HepG2 (cell line): ENCODE data around the gene SEPHS2. TPM values are rescaled to one million over a fixed set of nuclear protein-coding genes. Genes with fewer than 3 reads are reported as not detected.
A peak's percentile ranks its signal among the peaks of the same experiment; 100 is the strongest.

Source experiments
- ATF7-NPFF ChIP-seq: sonication (generic); formaldehyde crosslinking; IDR thresholded peaks from 2 replicates; pipeline ENCODE4 v1.8.1; 2023; ENCODE audit warnings: mild to moderate bottlenecking, low read depth, missing genetic modification reagents, moderate library complexity
- BCL6 ChIP-seq: IDR thresholded peaks from 2 replicates; pipeline ENCODE4 v1.6.1; 2016; ENCODE audit warnings: missing genetic modification reagents, missing compliant biosample characterization
- CCAR2 ChIP-seq: fragments of 200-400 bp; formaldehyde crosslinking; optimal IDR thresholded peaks from 2 replicates; pipeline ENCODE3; 2018; ENCODE audit warnings: low read depth, mild to moderate bottlenecking, low read length, moderate library complexity
- CSRNP1 ChIP-seq: sonication (generic); formaldehyde crosslinking; IDR thresholded peaks from 2 replicates; pipeline ENCODE4 v1.8.1; 2023; ENCODE audit warnings: mild to moderate bottlenecking, missing genetic modification reagents
- GZF1 ChIP-seq: sonication (generic); formaldehyde crosslinking; IDR thresholded peaks from 2 replicates; pipeline ENCODE4 v1.5.1; 2020; ENCODE audit warnings: mild to moderate bottlenecking, missing genetic modification reagents
- MLXIP ChIP-seq: sonication (generic); formaldehyde crosslinking; IDR thresholded peaks from 2 replicates; pipeline ENCODE4 v1.9.0; 2021; ENCODE audit warnings: missing genetic modification reagents, borderline replicate concordance
- POLR2AphosphoS5 ChIP-seq: IDR thresholded peaks from 2 replicates; pipeline ENCODE4 v1.6.1; 2012; ENCODE audit warnings: low read depth, low read length
- RBM39 ChIP-seq: fragments of 200-400 bp; formaldehyde crosslinking; IDR thresholded peaks from one replicate; pipeline ENCODE4 v1.6.1; 2018; ENCODE audit warnings: antibody characterized with exemption, mild to moderate bottlenecking, low read depth, low read length; ENCODE audit not compliant: poor library complexity, severe bottlenecking
- TBP ChIP-seq: sonication (generic); formaldehyde crosslinking; IDR thresholded peaks from 2 replicates; pipeline ENCODE4 v1.5.0; 2020; ENCODE audit warnings: missing genetic modification reagents
- ZBTB20 ChIP-seq: sonication (generic); formaldehyde crosslinking; IDR thresholded peaks from 2 replicates; pipeline ENCODE4 v1.8.1; 2023; ENCODE audit warnings: missing genetic modification reagents, low read depth, mild to moderate bottlenecking, borderline replicate concordance
- ZNF20 ChIP-seq: sonication (generic); formaldehyde crosslinking; IDR thresholded peaks from 2 replicates; pipeline ENCODE4 v1.4.0; 2020; ENCODE audit warnings: mild to moderate bottlenecking, moderate library complexity, missing genetic modification reagents
- ZNF30 ChIP-seq: sonication (generic); formaldehyde crosslinking; IDR thresholded peaks from 2 replicates; pipeline ENCODE4 v1.5.0; 2020; ENCODE audit warnings: mild to moderate bottlenecking, missing genetic modification reagents
- ZNF362 ChIP-seq: sonication (generic); formaldehyde crosslinking; IDR thresholded peaks from 2 replicates; pipeline ENCODE4 v1.4.0; 2020; ENCODE audit warnings: missing genetic modification reagents, mild to moderate bottlenecking, borderline replicate concordance
- ZNF44 ChIP-seq: sonication (generic); formaldehyde crosslinking; IDR thresholded peaks from 2 replicates; pipeline ENCODE4 v1.5.1; 2020; ENCODE audit warnings: mild to moderate bottlenecking, missing genetic modification reagents
- ZNF670 ChIP-seq: sonication (generic); formaldehyde crosslinking; IDR thresholded peaks from 2 replicates; pipeline ENCODE4 v1.8.0; 2022; ENCODE audit warnings: mild to moderate bottlenecking, missing genetic modification reagents, borderline replicate concordance
- ZNF703 ChIP-seq: sonication (generic); formaldehyde crosslinking; IDR thresholded peaks from 2 replicates; pipeline ENCODE4 v1.5.1; 2020; ENCODE audit warnings: missing genetic modification reagents, mild to moderate bottlenecking, moderate library complexity, borderline replicate concordance
- ZNF709 ChIP-seq: sonication (generic); formaldehyde crosslinking; IDR thresholded peaks from 2 replicates; pipeline ENCODE4 v1.5.0; 2020; ENCODE audit warnings: mild to moderate bottlenecking, missing genetic modification reagents
- polyA plus RNA-seq, 8 experiments: library from polyadenylated mRNA; depleted of rRNA in 3 of 8; stranded (reverse) in 7 of 8; unstranded in 1 of 8; fragments of >200 nt; fragmentation: Illumina TruSeq in 4 of 8; extraction: Trizol in 4 of 8; gene quantifications; 2 replicates each; pipeline versions ENCODE4 v1.2.1 to v1.2.3, GENCODE V29; 2011 to 2016; ENCODE audit warnings: low read depth in 4 of 8, missing spikeins in 1 of 8, mixed read lengths in 1 of 8; ENCODE audit not compliant: insufficient read depth in 1 of 8
- total RNA-seq, 5 experiments: library from RNA; depleted of rRNA; stranded (reverse); fragments of >200 nt; fragmentation: Illumina TruSeq; extraction: Trizol; gene quantifications; 2 replicates each; pipeline ENCODE4 v1.2.3, GENCODE V29; 2016; ENCODE audit warnings: low read depth in 1 of 5
- TF ChIP-seq, protein P1 (sequence below): IDR thresholded peaks from 2 replicates; pipeline ENCODE4 v1.6.1; 2012; ENCODE audit warnings: inconsistent platforms
- TF ChIP-seq, protein P2 (sequence below), 2 experiments: sonication (generic) in 1 of 2; formaldehyde crosslinking in 1 of 2; IDR thresholded peaks; 2 replicates each; pipeline versions ENCODE4 v1.4.0 to v1.6.1; 2018 to 2020; ENCODE audit warnings: missing genetic modification reagents in 2 of 2, borderline replicate concordance in 1 of 2, low read depth in 1 of 2, mild to moderate bottlenecking in 1 of 2, missing biosample characterization in 1 of 2

The SEPHS2 gene
- total and polyA plus RNA-seq, 2 of the 13 experiments (the other 11 are each of a cell fraction or from before 2014, with no cell fraction given) = 20.7 to 127 TPM

DNA sequence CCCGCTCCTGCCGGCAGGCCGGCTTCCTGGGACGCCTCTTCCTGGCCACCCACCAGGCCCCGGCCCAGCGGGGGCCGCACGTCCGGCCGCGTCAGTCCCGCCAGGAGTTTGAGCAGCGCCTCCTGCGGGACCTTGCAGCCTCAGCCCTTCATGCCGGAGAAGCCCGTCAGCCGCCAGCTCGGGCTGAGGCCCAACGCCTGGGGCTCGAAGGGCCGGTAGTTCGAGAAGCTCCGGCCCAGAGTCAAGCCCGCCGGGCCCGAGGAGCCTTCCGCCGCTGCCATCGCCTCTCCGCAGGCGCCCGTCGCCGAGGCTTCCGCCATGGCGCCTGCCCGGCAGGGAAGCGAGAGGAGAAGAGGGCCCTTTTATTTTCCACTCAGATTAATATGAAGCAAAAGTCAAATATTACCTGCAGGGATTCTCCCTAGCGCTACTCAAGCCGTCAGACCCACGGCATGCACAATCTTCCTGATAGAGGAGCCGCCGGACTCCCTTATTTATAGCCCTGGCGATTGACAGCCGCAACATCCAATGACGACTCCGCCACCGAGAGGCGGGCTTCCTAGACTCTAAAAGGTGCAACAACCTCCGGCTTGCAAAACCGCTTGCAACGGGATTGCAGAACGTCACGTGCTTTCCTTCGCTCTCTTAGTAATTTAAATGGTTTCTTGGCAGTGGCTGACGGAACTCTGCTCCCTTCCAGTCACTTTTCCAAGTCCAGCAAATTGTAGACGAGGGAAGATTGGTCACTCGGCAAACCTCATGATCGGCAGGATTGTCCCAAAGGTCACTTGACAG, at the start of gene SEPHS2 (continued):
- TF ChIP-seq CCAR2 = peak; percentile 16
- no peak; the same call in none of the 2 replicates for TF ChIP-seq MLXIP (CRISPR knock-in tag)
- no peak for TF ChIP-seq GZF1
- TF ChIP-seq ZBTB20 (CRISPR knock-in tag) = no peak; the same call in 1 of the 2 replicates
- TF ChIP-seq TBP (CRISPR knock-in tag) = no peak
- TF ChIP-seq ZNF703 (CRISPR knock-in tag) = peak; percentile 53; the same call in 1 of the 2 replicates
- no peak for TF ChIP-seq ZNF20 (CRISPR knock-in tag)
- no peak for TF ChIP-seq ZNF670
- TF ChIP-seq, protein P1, sequence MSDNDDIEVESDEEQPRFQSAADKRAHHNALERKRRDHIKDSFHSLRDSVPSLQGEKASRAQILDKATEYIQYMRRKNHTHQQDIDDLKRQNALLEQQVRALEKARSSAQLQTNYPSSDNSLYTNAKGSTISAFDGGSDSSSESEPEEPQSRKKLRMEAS = peak; percentile 82
- peak; percentile 51; the same call in 1 of the 2 replicates for TF ChIP-seq ATF7-NPFF (CRISPR knock-in tag)
- peak; percentile 100 for TF ChIP-seq POLR2AphosphoS5
- TF ChIP-seq ZNF362 = peak; percentile 52; the same call in 1 of the 2 replicates
- 0 out of 2 replicates have a peak, but pooled peaks have one; percentile 85 for TF ChIP-seq ZNF30 (CRISPR knock-in tag)
- 0 out of 2 replicates have a peak, but pooled peaks have one; percentile 49 for TF ChIP-seq CSRNP1 (CRISPR knock-in tag)
- TF ChIP-seq, protein P2, sequence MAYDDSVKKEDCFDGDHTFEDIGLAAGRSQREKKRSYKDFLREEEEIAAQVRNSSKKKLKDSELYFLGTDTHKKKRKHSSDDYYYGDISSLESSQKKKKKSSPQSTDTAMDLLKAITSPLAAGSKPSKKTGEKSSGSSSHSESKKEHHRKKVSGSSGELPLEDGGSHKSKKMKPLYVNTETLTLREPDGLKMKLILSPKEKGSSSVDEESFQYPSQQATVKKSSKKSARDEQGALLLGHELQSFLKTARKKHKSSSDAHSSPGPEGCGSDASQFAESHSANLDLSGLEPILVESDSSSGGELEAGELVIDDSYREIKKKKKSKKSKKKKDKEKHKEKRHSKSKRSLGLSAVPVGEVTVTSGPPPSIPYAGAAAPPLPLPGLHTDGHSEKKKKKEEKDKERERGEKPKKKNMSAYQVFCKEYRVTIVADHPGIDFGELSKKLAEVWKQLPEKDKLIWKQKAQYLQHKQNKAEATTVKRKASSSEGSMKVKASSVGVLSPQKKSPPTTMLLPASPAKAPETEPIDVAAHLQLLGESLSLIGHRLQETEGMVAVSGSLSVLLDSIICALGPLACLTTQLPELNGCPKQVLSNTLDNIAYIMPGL (CRISPR knock-in tag; IDR thresholded peaks at IDR 0.05; ENCODE audit: borderline replicate concordance in 1 of 2, low read depth in 1 of 2) = peak; percentile 11 to 85; a peak in 3 of 4 replicates
- peak; percentile 58 for TF ChIP-seq BCL6 (CRISPR knock-in tag)
- TF ChIP-seq ZNF709 (CRISPR knock-in tag) = peak; percentile 82
- no peak for TF ChIP-seq ZNF44 (CRISPR knock-in tag)
- TF ChIP-seq RBM39 = peak; percentile 92
